GM12801 (cell line): ENCODE measurements around the gene UTP15.

Experiments
- TF ChIP-seq, protein P1 (sequence below): IDR thresholded peaks from one replicate; pipeline ENCODE4 v1.5.1; 2011; ENCODE audit warnings: control low read depth; ENCODE audit not compliant: insufficient read length; ENCODE audit errors: extremely low read depth

The UTP15 gene

DNA sequence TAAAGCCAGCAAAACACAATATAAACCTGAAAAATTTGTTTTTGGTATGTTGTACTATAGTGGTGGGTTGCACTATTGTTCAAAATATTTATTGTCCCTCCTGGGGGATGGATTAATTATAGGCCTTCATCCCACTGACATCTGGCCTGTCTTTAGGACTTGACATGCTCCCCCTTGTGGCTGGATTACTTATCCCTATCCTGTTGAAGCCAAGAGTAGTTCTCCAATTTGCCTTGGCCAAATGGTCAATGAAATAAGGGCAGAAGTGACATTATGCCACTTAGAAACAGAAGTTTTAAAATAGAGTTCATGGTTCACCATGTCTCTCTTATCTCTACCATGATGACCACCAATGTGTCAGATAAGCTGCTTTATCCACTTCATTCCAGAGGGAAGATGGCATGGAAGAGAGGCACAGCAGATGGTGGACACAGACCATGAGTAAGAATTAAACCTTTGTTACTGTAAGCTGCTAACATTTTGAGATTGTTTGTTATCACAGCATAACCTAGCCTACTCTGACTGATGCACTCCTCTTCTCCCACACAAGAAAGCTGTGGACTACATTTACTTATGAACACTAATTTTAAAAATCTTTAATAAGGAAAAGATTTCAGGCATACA, 31.3 kb downstream of the UTP15 start:
- TF ChIP-seq, protein P1, sequence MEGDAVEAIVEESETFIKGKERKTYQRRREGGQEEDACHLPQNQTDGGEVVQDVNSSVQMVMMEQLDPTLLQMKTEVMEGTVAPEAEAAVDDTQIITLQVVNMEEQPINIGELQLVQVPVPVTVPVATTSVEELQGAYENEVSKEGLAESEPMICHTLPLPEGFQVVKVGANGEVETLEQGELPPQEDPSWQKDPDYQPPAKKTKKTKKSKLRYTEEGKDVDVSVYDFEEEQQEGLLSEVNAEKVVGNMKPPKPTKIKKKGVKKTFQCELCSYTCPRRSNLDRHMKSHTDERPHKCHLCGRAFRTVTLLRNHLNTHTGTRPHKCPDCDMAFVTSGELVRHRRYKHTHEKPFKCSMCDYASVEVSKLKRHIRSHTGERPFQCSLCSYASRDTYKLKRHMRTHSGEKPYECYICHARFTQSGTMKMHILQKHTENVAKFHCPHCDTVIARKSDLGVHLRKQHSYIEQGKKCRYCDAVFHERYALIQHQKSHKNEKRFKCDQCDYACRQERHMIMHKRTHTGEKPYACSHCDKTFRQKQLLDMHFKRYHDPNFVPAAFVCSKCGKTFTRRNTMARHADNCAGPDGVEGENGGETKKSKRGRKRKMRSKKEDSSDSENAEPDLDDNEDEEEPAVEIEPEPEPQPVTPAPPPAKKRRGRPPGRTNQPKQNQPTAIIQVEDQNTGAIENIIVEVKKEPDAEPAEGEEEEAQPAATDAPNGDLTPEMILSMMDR = no peak

DNA sequence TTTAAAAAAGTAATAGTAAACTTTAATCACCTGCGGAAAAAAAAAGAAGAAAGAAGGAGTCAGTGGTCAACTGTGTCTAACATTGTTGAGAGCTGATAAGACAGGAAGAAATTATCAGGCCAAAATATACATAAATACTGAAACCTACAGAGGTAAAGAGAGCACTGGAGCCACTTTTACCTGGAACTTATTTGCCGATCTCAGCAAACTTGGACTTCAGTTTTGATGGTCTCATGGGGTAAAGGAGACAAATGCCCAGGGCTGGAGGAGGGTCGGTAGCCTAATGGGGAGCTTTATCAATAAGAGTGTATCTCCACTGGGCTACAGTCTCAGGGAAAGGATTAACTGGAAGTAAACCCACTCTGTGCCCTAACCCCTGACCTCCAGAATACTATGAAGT, 33.8 kb downstream of the UTP15 start:
- TF ChIP-seq, protein P1 = no peak

DNA sequence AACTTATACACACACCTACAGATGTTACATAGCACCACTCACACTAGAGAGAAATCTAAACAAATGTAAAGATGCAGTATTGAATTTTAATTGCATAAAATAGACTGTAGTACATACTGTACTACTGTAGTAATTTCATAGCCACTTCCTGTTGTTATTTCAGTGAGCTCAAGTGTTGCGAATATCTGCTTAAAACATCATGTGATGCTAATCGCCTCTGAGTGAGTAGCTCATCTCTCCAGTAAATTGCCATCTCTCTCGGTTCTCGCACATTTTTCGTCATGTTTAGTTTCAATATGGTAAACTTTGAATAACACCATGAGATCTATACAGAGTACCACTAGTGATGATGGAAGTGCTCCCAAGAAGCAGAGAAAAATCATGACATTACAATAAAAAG, 38.5 kb downstream of the UTP15 start:
- TF ChIP-seq, protein P1 = no peak

DNA sequence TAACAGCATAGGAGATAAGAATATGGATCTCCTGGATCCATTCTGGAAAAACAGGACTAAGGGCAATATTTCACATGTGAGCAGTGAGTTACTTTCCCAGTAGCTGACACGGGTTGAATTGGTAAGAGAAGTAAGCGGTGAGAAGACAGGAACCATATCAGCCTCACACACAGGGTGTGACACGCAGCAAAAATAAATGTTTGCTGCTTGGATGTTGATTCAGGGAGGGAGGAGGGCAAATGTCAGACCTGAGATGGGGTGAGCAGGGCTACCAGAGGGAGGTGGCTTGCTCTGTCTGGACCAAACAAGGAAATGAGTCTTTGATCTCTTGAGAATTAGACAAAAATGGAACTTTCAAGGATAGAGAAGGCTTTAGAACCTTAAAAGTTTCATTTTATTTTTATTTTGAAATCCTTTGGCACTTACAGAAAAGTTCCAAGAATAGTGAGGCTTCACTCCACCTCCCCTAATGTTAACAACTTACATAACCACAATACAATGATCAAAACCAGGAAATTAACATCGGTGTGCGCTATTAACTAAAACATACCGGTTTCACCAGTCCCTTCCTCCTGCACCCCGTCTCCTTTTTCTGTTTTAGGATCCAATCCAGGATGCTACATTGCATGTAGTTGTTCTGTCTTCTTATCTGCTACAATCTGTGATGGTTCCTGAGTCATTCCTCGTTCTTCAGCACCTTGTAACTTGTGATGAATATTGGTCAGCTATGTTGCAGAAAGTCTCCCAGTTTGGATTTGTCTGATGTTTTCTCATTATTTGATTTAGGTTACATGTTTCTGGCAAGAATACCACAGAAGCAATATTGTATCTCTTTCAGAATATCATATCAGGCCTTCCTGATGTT, 39.9 kb downstream of the UTP15 start:
- TF ChIP-seq, protein P1 = no peak

DNA sequence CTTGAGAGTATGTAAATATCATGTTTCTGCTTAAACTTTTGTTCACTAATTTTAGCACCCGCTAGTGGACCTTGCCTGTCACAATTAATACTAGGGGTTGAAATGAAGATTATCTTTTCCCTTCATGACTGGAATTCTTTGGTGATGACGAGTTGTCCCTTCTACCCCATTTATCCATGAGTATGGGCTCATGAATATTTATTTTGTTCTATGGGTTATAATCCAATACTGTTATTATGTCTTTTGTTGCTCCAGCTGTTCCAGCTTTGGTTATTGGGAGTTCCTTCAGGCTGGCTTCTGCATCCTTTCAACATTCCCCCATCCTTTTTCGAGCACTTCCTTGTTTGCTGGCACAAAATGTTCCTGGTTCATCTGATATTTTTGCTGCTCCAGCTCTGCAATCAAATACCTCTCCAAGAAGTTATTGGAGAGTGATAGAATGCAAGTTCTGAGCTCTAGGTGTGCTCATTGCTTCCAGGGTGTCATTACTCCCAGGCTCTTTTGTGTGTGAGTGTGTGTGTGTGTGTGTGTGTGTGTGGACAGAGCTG, 40.7 kb downstream of the UTP15 start:
- TF ChIP-seq, protein P1 = no peak

DNA sequence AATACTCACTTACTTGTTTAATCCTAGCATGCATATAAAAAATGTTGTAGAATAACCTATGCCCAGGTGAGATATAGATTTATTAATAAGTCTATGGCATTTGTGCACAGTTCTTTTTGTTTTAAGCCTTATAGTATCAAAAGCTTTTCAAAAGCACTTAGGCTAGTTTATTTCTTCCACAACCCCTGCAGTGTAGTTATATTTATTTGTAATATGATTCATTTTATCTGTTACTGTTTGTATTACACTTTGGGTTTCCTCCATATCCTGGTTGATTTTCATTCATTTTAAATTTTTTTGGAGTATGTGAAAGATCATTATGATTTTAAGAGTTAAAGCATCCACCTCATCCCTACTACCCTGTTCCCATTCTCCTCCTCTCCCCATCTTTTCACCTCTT, 41.7 kb downstream of the UTP15 start:
- TF ChIP-seq, protein P1 = no peak

DNA sequence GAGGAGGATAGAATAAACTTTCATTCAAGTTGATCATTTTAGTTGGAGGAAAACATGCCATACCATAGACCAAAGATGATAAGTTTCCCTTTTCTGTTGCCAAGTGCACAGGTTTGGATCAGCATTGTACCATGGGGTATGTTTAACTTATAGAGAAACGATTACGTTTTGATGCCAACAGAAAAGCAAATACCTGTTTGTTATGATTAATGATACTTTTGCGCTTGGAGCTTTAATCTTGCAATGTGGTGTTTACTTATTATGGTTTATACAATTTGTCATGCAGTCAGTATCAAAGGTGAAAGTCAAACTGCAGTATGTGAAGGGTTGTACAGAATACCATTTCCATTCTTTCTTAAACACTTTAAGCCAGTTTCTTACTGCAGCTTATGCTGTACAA, 47.3 kb downstream of the UTP15 start:
- TF ChIP-seq, protein P1 = no peak
